HG02642 (cell line): ENCODE data around the gene CSRNP3.
A peak's percentile ranks its signal among the peaks of the same experiment; 100 is the strongest.

Source experiments
- ATAC-seq: cut with Tn5 transposase; IDR thresholded peaks from one replicate; pipeline ENCODE4 v1.9.1; 2021; ENCODE audit warnings: mild to moderate bottlenecking; ENCODE audit not compliant: unreplicated experiment, poor library complexity

CSRNP3 gene

DNA sequence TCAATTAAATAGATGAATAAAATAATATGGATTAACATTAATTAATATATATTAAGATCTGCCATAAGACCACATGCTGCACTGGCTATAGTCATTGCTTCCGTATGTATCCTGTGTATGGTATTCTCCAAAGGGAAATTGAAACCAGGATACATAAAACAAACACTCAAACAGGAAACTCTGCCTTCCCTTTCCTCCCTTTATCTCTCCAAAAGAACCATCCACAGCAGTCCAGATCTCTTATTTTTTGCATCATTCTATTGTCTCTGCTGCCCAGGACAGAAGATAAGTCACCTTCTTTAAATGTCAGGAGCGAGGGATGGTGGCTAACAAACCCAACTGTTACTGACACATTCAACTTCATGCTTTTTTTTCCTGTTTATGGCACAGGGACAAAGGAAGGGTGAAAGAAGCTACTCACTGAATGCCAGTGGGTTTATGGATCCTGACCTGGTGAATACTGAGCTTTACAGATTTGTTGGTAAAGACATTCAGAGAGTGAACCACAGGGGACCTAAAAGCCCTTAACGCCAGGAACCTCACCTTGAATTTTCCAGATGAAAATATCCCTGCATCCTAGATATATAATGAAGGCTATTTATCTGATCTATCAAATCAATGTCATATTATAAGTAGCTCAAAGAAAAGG, 67.5 kb downstream of the CSRNP3 start:
- ATAC-seq, result no peak

DNA sequence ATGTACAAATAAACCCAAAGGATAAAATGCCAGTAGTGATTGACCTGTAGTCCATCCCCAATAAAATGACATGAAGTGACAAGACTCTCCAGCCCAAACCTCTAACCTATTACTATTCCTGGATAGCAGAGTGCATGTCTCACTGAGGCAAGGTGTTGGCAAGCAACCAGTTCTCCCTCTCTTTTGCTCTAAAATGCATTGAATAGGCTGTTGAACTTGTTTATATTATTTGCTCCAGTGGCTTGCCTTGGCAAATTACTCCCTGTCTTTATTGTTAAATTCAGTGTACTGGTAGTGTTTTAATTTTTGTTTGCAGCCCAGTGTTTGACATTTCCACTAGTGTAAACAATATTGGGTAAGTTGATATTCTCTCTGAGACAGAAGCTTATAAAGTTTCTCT, 70.5 kb downstream of the CSRNP3 start:
- ATAC-seq, result no peak

DNA sequence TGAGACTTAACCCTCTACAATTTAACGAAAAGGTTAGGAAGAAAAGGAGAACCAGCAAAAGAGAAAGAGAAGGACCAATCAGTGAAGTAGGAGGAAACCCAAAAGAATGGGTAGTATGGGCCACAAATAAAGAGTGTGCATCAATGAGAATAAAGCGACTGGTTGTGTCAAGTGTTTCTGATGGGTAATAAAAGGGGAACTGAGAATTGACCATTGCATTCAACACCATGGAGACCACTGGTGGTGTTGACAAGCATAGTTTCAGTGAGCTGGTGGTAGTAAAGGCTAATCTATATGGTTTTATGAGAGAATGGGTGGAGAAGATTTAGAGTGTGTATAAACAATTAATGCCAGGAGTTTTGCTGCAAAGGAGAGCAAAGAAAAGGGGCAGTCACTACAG, 75.4 kb downstream of the CSRNP3 start:
- ATAC-seq, result peak; percentile 73

DNA sequence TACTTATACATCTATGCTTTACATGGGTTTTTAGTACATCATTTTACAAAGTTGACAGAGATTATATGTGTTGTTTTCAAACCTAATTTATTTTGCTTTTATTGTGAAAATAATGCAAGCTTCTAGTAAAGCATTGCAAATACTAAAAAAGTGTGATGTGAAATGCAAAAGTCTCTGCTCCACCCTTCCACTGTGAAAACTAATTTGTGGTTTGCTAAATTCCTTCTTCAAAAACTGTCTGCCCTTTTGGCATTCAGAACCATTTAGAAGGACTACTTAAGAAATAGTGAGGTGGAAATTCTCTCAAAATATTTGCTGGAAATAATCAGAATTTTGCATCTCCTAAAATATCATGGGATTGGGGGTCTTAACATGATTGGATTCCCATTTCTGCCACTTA, 78.4 kb downstream of the CSRNP3 start:
- ATAC-seq, result no peak

DNA sequence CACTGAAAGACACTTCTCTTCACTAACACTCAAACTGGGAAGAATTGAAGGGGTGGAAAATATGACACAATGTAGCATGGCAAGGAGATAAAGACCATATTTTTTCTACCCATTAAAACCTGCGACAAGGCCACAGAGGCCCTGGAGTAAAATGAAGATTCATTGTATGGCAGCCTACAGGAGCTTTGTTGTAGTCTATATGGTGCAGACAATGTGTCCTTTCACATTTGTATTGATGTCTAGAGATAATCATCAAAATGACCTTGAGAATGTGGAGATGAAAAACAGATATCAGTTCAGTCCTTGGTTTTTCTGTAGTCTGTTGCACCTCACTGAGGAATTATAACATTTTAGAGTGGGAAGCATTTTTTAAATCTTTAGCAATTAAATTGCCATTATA, 80.1 kb downstream of the CSRNP3 start:
- no peak for ATAC-seq

DNA sequence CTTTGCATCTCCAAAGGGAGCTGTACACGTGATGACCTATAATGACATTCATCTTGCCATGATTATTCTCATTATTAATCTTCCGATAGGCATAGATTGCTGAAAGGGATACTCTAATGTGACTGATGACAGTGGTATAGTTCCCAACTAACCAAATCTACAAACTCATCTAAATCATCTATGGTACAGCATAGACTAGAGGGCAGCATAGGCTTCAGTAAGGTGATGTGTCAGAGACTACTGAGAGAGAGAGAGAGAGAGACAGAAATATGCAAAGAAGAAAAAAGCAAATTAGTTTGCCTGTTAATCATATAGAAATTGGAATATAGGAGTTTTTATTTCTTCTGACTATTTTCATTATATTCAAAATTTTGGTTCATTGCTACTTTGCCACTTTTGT, 89.3 kb downstream of the CSRNP3 start:
- no peak for ATAC-seq

DNA sequence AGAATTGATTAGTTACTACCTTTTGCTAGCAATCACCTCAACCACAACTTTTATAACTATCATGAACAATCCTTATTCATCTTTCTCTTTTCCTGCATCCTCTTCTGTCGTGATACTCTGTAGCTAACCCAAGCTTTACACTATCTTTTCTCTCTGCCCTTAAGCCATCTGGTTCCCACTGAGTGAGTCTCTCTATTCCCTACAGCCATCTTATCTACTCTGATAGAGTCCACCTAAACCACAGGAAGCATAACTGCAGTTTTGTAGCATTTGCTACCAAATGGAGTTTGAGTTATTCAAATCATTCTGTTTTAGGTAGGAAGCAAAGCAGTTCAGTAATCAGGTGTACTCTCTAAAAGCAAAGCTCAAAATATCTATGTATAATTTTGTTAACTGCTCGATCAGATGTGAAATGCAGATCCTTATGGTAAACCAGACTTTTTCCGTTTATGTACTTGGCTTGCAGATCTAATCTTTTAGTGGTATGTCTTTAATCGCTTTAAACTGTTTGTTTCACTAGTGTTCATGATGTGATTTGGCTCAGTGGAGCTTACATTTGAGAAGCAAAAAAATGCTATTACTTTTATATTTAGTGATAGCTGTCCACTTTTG, 91.0 kb downstream of the CSRNP3 start:
- no peak for ATAC-seq

DNA sequence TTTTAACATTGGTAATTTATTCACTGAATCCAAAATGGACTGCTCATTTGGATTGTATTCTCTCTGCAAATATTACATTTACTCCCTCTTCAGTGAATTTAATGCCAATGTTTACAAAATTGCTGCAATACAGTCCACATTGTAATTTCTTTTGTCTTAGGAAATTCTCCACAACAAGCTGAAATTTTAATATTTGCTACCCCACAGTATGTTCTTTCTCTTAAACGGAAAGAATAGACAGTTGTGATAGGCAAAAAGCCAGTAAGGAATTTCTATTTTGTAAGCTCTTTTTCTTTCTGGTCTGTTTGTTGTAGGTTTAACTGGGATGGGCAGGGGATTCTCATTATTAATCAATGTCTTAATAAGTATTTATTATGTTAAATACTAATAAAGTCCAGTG, 92.0 kb downstream of the CSRNP3 start:
- ATAC-seq, result no peak

DNA sequence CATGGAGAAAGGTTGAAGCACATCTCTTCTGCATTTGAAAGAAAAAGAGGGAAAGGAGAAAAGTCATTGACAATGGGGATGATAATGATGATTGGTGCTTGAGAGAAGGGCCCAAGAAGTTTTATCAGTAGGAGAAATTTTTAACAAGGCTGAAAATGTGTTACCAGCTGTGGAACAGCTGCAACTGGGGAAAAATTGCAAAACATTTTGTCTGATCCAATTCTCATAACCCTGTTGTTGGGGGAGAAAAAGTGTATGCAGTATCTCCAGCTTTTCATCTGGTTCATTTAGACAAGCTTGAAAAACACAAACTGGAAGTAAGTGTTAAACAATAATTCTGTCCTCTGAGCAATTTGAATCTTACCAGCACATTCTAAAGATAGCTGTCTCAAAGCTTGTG, 92.7 kb downstream of the CSRNP3 start:
- ATAC-seq, result no peak

DNA sequence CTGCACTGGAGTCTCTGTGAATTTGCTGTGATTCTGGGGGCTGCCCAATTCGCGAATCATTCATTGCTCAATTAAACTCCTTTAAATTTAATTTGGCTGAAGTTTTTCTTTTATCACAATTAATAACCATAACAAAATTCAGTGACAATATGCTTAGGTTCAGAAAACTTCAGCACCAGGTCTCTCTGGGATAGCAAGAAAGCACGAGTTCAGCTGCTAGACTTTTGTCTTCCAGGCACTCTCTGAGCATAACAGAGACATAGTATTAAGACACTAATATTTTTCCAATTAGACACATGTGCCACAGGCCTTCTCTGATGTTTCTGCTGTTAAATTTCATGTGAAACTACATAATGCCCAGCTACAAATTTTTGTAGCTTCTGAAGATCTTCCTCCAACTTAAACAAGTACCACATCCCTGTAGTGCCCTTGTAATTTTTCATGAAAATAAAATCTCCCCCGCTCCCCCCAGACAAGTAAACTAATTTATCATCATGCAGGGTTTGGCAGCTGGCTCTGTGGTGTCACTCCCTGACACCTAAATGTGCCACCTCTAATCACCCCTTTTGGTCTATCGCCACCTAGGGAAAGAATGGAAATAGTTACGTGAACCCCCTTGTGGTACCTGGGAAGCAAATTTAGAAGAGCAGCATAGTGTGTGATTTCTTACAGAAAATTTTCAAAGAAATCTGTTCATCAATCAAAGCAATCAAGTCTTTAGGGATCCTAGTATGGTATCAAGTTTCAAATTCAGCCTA, 94.1 kb downstream of the CSRNP3 start:
- no peak for ATAC-seq

DNA sequence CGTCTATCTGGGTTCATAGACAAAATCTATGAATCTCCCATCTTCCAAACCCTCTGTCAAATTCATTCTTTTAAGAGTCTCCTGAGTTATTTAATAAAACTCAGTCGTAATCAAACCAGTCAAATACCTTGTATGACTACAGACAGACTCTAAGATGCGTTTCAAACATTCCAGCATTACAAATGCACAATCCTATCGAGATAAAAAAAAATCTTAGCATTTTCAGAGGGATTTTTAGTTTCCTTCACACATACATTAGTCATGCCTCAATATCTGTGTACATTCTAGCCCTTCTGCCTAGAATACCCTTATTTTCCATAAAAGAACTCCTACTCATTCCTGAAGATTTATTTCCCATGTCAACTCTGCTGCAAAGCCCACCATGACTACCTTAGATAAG, 96.5 kb downstream of the CSRNP3 start:
- no peak for ATAC-seq

DNA sequence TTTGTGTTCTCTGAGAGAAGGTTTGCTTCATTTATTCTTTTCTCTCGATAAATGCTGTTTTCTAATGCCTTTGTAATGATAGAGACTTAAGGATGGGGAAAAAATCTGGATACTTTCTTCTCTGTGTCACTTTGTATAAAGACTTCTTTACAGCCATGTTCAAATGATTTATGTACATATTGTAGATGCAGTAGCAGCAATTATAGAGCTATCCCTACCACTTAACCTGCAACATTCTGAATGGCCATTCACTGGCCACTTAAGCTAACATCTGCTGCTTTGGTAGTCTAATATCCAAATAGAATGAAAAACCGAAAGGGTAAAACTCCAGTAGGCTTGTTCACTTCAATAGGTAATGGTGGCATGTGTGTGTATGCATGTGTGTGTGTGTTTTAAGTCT, 97.8 kb downstream of the CSRNP3 start:
- ATAC-seq, result no peak

DNA sequence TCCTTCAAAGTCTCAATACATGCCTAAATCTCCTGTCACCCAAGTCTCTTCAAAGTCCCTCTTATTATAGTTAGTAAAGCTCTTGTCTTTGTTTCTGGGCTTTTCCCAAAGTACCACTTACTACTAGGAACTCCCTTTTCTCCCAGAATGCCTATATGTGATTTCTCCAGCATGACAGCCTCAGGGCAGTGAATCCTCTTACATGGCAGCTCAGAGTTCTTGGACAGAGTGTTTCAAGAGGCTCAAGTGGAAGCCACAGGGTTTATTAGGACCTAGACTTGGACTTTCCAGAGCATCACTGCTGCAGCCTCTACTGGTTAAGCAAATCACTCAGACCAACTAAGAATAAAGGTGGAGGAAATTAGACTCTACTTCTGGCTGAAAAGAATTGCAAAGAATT, 98.9 kb downstream of the CSRNP3 start:
- ATAC-seq, result no peak

DNA sequence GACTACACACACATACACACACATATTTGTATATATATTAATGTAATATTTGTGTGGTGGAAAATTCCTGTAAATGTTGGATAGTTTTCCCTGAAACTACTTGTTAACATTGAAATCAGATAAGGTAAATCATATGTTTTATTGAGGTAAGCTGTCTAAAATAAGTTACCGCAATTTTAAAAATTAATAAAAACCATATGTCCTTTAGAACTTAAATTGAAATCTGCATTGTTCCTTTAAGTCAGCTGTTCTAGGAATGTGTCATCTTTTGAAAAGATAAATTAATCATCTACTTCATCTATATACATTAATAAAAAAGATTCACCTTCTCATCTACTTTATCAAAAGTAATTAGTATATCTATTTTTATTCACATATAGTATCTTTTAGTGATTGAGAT, 102.0 kb downstream of the CSRNP3 start:
- ATAC-seq, result no peak

DNA sequence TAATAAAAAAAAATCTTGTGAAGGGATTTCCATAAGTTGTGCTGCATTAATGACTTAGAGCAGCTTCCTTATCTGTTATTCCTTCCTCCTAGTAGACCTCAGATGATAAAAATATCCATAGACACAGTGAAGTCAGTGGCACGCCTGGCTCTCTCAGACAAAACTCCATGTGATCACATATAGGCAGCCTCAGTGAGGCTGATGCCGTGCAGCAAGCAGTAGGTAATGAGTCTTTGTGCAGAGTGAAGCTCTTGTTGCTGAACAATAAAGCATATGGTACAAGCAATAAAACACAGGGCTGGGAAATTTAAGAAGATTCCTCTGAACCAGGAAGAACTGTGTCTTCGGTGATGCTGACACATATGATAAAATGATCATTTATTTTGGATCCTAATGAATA, 102.7 kb downstream of the CSRNP3 start:
- ATAC-seq, result no peak

DNA sequence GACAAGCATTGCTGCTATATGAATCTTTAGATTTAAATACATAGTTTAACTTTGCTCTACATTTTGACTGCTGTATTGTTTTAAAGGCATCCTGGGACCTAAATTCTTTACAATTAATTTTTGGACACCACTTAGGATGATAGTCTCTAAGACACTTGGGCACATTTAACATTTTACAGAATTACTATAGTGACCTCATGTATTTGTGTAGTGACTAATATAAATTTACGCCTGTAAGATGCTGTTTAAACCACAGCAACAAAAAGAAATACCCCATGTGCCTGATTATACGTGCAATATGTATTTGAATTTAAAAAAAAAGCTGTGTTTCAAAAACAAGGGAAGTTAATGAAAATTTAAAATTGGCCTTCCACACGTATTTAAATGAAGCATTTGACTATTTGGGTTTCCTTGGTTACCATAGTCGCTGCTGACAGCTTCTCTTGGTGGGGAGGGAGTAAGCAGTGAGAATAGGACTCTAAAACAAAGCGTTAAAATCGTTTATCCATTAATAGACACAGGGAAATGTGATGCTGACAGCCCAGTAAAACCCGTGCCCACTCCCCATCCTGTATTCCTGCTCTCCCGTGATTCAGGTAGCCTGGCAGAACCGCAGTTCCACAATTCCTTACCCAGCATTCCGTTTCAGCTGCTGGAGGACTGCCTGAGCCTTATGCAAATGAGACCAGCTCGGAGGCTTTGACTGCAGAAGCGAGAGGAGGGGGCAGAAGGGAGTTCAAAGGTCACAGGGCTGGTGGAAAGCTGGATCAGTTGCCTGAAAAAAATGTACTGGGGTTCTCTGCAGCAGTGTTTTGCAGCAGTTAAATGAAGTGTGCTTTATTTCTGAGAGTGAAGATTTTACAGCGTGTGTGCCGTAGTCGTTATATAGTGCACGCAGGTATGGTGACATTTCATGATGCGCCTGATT, 104.3 kb downstream of the CSRNP3 start:
- no peak for ATAC-seq

DNA sequence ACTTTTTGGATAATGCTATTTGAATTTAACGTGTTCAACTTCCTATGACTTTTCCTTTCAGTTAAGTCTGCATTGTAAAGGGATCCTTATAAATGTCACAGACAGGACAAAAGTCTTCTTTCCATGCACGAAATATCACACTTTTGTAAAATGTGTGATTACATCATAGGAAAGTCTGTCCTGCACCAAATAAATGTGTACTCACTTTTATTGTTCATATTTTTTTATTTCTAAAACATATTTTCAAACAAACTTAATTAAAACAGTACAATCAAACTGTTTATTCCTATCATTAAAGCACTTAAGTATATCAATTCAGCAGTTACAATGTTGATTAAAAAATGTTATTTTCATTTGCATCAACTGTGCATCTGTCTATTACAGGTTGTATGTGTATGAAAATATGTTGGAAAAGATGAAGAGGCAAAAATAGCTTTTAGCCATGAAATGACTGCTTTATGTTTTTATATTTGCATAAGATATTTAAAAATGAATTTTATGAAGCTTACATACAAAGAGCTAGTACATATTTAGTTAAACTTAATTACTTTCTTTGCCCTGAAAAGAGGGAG, 105.6 kb downstream of the CSRNP3 start:
- ATAC-seq, result no peak

DNA sequence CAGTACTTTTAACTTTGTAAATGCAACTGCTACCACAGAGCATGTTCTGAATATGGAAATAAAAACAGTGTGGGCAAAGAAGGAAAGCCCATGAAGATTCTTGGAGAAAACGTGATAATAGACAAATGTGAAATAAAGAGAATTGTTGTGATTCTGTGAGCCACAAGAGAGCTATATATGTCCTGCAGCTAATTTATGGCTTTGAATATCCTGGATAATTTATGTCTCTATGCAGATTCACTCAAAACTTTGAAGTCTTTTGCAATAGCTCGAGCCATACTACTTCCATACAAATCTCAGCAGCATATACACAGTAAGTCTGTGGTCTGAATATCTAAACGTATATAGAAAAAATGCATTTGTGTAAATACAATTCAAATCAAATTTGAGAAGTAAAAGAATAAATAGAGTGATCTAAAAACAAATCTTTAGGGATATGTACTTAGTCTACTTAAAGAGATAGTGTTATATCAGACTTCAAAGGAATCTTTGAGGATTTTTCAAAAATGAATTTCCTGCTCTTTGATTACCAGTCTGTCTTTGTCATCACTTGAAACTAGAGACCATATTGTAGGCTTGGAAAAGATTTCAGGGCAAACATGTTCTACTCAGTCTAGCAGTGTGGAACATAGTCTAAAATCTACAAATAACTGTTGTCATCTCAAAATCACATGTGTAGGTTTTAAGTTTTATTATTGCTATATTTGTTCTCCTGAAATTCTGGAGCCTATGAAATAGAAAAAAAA, 107.1 kb downstream of the CSRNP3 start:
- ATAC-seq, result no peak

DNA sequence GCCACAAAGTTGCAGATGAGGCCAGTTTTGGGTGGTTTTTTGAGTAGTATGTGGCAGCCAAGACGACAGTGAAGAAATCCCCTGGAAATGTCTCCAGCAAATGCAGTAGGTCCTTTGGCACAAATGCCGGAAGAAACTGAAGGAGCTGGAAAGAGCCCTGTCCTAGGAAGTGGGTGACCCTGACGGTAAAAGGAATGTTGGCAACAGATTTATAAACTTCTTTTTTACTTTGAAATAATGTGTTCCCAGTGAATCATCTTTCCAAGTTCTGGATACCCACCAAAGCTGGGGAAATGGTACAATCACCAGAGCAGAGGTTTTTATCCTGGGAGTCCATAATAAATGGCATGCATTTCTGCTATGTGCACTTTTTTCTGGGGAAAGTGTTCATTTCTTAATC, 112.9 kb downstream of the CSRNP3 start:
- ATAC-seq, result no peak
